GM19025 (cell line): Measurements from ENCODE around the gene TAF13.
"Not testable (repeated sequence)": the region's sequence is repeated elsewhere in the genome, so short reads cannot be mapped to it uniquely, and the experiment has no call there.

Source experiments
- ATAC-seq: cut with Tn5 transposase; IDR thresholded peaks from one replicate; pipeline ENCODE4 v1.9.1; 2021; ENCODE audit warnings: mild to moderate bottlenecking, low read depth, moderate library complexity; ENCODE audit not compliant: unreplicated experiment

TAF13 gene

DNA sequence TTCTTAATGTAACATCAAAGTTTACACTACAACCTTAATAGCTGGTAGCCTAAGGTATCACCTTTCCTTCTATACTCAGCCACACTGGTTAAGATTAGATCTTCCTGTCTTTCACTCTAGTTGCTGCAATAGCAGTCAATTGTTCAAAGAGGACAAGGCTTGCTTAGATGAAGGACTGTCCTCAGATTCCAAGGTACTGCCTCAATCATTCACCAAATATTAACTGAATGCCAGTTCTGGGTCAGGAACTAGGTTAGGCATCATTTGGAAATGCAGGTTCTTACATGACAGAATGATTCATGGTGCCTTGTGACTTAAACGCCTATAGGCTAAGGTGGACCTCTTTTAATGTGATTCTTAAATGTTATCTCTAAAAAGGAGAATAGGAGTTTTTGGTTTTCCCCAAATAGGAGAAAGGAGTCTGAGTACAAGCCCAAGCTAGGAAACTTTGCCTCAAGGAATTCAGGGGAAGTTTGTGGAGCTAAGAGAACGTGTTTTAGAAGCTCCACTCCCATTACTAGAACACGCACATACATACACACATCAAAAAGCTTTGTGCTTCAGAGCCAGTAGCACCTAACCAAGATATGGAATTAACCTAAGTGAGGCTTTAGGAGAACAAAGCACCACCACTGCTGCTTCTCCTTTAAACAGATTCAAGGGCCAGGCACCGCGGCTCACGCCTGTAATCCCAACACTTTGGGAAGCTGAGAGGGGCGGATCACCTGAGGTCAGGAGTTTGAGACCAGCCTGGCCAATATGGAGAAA is 25.4 kb downstream of the TAF13 start:
- ATAC-seq, result no peak

DNA sequence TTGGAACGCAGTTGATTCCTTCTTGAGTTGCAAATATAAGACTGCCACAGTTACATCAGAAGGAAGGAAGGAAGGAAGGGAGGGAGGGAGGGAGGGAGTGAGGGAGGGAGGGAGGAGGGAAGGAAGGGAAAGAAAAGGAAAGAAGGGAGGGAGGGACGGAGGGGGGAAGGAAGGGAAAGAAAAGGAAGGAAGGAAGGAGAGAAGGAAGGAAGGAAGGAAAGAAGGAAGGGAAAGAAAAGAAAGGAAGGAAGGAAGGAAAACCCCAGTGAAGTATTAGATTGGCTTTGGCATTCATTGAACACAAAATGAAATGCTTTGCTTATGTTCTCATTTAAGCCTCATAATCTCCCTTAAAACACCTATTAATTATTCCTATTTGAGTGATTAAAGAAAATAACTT is 27.5 kb downstream of the TAF13 start:
- no peak for ATAC-seq

DNA sequence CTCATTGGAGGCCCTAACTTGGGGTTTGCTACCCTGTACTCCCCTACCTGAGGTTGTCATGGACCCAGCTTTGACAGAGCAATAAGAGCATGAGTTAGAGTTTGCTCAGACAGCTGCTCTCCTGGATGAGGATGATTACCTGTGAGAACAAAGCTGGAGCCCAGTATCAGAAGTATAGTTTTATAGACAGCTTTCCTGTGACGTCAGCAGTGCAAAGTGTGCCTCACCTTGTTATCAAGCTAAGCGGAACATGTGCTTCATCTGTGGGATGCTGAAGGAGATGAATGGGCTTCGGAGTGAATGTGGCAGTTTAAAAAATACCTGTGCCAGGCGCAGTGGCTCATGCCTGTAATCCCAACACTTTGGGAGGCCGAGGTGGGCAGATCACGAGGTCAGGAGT is 28.5 kb downstream of the TAF13 start:
- ATAC-seq, result no peak

DNA sequence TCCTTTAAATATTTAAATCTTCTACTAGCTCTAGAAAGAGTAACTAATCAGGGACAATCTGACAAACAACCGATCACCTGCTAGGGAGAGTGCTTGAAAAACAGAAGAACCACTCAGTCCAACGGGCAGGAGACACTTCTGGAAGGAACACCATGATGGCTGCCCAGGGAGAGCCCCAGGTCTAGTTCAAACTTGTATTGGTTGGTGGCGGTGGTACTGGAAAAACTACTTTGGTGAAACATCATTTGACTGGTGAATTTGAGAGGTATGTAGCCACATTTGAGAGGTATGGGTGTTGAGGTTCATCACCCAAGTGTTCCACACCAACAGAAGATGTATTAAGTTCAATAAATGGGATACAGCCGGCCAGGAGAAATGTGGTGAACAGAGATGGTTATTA is 29.1 kb downstream of the TAF13 start:
- ATAC-seq, result no peak

DNA sequence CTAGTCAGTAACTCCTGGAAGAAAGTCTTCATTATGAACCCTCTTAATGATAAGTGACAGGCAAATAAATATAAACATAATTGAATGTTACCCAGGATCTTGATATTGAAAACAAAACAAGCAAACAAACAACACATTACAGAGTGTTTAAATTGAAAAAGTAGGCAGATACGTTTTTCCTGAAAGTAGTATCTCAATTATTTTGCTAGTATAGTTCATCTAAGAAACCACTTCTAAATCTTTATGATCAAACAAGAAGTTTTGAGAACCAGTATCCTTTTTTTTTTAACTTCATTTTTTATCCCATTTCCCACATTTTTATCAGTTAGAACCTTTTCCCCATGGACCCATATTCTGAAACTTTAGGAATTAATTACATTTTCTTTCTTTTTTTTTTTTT is 30.2 kb downstream of the TAF13 start:
- no peak for ATAC-seq

DNA sequence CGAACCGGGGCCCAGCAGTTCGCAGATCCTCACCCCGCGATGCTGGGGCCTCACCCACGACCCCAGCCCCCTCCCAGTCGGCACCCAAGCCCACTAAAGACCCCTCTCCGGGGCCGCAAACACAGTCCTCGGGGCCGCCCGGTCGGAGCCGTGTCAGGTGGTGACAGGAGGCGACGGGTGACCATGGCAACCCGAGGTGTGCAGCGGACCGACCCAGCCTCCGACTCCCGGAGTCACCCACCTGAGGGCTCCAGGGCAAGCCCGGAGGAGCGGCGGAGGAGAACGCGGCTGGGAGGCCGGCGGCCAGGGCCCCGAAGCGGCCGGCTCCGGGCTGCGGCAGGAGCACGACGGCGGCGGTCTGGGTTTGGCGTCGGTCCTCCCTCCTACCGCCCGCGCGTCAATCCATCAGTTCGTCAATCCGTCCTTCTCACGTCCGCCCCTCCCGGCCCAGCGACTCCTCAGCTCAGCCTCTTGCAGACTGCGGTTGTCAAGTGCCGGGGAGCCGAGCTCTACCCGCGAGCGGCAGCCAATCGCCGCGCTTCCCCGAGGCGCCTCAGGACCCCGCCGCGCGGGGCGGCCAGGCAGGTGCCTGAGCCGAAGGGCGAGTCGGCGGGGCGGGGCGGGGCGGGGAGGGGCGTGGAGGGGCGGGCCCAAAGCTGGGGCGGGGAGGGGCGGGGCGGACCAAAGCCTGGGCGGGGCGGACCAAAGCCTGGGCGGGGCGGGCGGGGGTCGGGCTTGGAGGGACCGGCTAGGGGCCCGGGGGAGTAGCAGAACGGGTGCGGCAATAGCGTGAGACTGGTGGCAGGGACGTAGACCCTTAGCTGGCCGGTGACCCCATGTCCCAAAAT is 34.0 kb downstream of the TAF13 start, which contains the start of gene WDR47:
Gene WDR47 (minus strand): TSS at position 482 of the 848 bp plus-strand sequence. CDS start 18,590 bp downstream, outside the sequence.
- peak; percentile 96 for ATAC-seq

DNA sequence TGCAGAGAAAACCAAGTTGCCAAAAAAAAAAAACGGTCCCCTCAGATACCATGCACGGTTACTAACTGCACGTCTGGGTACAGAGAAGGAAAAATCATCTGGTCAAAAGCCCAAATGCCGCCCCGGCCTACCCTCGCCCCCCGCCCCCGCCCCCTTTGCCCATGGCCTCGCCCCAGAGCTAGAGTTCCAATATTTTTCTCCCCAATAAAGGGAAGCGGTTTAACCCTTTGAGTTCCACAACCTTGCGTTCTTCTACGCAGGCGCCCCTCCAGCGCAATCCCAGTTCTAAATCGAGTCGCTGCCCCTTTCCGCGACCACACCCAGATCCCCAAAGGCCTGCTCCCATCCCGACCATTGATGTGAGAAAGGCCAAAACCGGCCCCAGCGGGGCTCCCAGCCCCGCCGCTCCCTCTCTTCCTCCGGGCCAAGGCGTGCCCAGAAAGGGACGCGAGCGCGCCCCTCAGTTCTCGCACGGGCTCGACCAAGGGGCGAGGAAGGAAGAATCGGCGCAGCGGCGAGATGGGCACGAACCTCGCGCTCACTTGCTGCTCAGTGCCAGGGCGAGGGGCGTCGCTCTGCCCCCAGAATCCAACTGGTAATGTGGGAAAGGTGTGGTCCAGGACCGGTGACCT is 34.7 kb downstream of the TAF13 start:
- no peak for ATAC-seq

DNA sequence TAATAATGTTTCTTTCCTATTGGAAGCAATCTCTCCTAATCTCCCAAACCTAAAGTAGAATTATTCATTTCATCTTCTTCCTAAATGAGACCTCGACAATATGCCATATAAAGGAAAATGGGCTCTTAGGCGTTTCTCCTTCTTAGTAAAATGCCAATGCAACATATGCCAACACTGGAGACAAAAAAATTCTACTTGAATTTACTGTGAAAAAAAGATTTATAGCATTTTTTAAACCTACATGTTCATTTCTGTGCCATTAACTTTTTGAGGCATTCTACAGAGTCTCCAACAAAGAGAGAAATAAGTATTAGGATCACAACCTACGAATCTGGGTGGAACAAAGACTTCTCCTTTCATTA is 35.2 kb downstream of the TAF13 start:
- no peak for ATAC-seq

DNA sequence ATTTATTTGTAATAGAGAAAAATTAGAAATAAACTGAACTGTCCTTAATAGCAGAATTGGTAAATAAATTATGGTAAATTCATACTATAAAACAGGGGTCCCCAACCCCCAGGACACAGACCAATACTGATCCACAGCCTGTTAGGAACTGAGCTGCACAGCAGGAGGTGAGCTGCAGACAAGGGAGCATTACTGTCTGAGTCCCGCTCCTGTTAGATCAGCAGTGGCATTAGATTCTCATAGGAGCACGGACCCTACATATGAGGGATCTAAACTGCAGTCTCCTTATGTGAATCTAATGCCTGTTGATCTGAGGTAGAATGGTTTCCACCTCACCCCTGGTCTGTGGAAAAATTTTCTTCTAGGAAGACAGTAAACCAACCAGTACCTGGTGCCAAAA is 41.4 kb downstream of the TAF13 start:
- no peak for ATAC-seq

DNA sequence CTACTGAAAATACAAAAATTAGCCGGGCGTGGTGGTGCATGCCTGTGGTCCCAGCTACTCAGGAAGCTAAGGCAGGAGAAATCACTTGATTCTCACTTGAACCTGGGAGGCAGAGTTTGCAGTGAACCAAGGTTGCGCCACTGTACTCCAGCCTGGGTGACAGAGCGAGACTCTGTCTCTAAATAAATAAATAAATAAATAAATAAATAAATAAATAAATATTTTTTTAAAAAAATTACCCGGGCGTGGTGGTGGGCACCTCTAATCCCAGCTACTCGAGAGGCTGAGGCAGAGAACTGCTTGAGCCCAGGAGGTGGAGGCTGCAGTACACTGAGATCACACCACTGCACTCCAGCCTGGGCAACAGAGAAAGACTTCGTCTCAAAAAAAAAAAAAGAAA is 46.3 kb downstream of the TAF13 start:
- ATAC-seq, result not testable (repeated sequence)

DNA sequence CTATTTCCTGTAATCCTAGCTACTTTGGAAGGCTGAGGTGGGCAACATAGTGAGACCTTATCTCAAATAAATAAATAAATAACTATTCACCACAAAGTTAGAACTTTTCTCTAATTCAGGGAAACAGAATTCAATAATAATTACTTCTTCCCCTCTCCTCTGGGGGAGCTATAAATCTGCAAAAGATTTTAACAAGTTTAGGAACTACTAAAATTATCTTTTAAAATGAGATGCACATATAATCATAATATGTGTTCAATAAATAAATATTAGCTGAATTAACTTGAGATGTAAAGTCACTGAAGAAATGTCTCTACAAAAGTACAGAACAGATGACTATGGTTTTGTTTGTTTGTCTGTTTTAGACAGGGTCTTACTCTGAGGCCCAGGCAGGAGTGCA is 48.0 kb downstream of the TAF13 start:
- ATAC-seq, result no peak

DNA sequence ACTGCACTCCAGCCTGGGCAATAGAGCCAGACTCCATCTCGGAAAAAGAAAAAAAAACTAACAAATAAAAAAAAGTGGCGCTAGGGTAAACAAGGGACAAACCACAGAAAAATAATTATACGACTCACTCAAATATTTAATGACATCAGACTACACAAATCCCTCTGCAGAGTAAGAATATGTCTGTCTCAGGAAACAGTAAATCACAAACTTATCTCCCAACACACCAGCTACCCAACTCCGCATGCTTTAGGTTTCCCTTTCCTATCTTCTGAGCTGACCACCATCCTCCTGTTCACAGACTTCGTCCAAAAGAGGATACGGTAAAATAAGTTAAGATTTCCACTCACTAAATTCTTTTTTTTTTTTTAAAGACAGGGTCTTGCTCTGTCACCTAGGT is 50.1 kb downstream of the TAF13 start:
- ATAC-seq, result no peak

DNA sequence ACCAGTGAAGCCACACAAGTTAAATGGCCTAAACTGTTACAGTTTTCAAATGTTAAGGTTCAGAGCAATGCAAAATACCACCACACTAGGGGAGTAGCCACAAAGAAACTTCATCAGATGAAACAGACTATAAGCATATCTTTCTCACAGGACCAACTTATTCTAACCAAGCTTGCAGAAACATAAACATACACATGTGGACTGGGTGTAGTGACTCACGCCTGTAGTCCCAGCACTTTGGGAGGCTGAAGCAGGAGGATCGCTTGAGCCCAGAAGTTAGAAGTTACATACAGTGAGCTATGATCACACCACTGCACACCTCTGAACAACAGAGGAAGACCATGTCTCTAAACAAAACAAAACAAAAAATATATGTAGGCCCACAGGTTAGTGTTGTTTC is 51.2 kb downstream of the TAF13 start:
- no peak for ATAC-seq

DNA sequence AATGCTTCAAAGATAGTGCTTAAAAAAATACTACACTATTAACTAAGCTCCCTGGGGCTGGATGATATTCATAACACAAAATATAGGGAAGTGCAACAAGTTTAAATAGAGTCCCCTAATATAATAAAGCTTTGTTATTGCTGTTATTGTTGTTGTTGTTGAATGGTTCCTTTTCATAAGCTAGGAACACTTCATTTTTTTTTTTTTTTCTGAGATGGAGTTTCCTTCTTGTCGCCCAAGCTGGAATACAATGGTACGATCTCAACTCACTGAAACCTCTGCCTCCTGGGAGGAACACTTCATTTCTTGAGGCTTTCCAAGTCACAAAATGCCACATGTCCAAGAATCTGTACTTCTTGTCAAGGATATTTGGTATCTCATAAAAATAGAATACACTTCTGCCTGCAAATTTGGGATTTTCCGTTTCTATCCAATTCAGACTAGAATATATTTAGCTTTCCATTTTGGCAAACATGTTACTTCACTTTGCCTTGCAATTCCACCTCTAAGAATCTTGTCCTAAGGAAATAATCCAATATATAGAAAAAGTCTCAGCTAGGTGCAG is 55.0 kb downstream of the TAF13 start:
- ATAC-seq, result no peak

DNA sequence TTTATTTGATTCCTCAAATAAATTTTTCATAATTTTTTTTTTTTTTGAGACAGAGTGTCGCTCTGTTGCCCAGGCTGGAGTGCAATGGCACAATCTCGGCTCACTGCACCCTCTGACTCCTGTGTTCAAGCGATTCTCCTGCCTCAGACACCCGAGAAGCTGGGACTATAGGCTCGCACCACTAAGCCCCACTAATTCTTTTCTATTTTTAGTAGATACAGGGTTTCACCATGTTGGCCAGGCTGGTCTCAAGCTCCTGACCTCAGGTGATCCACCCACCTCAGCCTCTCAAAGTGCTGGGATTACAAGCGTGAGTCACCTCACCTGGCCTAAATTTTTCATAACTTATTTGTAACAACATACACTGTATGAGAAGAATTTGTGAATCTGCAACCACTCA is 58.1 kb downstream of the TAF13 start:
- ATAC-seq, result not testable (repeated sequence)

DNA sequence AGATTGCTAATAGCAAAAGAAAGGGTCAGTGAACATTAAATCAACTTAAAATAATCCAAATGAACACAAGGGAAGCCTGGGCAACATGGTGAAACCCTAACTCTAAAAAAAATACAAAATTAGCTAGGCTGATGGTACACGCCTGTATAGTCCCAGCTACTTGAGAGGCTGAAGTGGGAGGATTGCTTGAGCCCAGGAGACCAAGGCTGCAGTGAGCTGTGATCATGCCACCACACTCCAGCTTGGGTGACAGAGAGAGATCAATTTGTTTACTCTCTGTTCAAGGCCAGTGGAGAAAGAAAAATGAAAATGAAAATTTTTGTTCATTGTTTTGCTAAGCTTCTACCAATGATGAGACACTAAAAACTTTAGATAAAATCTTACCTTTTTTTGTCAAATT is 58.7 kb downstream of the TAF13 start:
- no peak for ATAC-seq
